Fibroblast of villous mesenchyme (primary cell): ENCODE measurements around the gene NSD1. TPM values are rescaled to one million over a fixed set of nuclear protein-coding genes. Genes with fewer than 3 reads are reported as not detected.

ENCODE experiments used
- DNase-seq: peaks from one replicate; pipeline ENCODE4 v3.0.0-alpha.2; 2010; ENCODE audit warnings: low read depth
- H3K4me3 ChIP-seq: 2 replicates; pipeline ENCODE4 v1.5.1; 2011; ENCODE audit warnings: low read depth, mild to moderate bottlenecking, low read length
- total RNA-seq: library from RNA; depleted of rRNA; stranded (reverse); fragments of >200 nt; gene quantifications from 2 replicates; pipeline ENCODE4 v1.2.3, GENCODE V29; 2012
- TF ChIP-seq, protein P1 (sequence below): IDR thresholded peaks from 2 replicates; pipeline ENCODE4 v1.5.1; 2012; ENCODE audit warnings: low read depth, mild to moderate bottlenecking, low read length; ENCODE audit not compliant: insufficient read depth

Gene NSD1
- total RNA-seq, 1 donor, result 70.0 TPM

- no peak overlapping the region for H3K4me3 ChIP-seq
- DNase-seq, result no peak
- TF ChIP-seq, protein P1, sequence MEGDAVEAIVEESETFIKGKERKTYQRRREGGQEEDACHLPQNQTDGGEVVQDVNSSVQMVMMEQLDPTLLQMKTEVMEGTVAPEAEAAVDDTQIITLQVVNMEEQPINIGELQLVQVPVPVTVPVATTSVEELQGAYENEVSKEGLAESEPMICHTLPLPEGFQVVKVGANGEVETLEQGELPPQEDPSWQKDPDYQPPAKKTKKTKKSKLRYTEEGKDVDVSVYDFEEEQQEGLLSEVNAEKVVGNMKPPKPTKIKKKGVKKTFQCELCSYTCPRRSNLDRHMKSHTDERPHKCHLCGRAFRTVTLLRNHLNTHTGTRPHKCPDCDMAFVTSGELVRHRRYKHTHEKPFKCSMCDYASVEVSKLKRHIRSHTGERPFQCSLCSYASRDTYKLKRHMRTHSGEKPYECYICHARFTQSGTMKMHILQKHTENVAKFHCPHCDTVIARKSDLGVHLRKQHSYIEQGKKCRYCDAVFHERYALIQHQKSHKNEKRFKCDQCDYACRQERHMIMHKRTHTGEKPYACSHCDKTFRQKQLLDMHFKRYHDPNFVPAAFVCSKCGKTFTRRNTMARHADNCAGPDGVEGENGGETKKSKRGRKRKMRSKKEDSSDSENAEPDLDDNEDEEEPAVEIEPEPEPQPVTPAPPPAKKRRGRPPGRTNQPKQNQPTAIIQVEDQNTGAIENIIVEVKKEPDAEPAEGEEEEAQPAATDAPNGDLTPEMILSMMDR, result no peak
Measured at GRCh38 chr5:177319913-177320588, 186.5 kb downstream of the NSD1 start.

DNA sequence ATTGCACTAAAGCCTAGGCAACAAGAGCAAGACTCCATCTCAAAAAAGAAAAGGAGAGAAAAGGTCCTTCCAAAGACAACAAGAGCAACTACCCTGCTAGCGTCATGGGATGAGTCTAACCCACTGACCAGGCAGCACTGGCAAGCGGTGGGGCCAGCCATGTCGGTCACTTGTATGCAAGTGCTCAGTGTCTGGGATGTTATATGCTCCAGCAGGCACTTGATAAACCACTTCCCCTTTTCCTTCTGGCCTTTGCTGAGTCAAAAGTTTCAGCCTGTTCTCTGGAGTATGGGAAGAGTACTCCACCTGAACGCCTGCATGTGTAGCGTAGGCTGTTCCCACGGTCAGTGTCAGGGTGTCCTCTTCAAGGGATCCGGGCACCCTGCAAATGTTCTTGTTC is 187.3 kb downstream of the NSD1 start:
- no peak for DNase-seq
- H3K4me3 ChIP-seq, result no peak overlapping the region
- TF ChIP-seq, protein P1, result no peak

GRCh38 chr5:177325868-177326381 is 192.4 kb downstream of the NSD1 start:
- TF ChIP-seq, protein P1, result no peak
- no peak for DNase-seq
- H3K4me3 ChIP-seq, result no peak overlapping the region

DNA sequence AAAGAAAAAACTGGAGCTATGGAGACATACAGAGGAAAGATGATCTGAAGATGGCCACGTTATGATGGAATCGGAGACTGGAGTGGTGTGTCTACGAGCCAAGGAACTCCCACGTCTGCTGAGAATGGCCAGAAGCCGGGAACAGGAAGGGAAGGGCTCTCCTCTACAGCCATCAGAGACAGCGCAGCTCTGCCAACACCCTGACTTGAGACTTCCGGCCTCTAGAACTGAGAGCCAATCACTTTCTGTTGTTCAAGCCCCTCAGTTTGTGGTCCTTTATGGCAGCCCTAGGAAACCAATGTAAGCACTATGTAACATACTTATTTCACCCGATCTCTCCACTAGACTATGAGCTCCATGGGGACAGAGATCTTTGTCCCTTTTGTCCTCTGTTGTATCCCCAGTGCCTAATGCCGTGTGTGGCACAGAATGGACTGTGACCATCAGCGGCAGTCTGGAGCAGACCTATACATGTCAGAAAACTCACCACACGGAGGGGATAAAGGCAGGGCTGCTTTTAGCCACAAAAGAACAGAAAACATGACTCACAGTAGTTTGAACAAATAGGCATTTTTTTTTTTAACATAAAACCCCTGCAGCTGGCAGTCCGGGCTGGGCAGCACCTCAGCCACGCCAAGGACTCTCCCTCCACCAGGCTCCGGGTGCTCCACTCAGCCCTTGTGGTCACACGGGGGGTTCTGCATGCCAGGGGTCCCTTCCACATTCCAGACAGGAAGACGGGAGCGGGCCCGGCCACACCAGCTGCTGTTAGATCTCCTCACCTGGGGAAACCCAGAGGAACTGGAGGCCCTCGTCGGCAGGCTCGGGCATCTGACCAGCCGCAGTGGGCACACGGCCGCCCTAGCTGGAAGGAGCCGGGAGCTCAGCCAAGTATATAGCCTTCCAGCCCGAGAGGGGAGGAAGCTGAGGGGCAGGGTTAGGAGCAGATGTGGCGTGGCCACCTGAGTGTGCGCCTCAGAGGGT is 194.3 kb downstream of the NSD1 start:
- H3K4me3 ChIP-seq, result no peak overlapping the region
- DNase-seq, result peak; percentile 50

DNA sequence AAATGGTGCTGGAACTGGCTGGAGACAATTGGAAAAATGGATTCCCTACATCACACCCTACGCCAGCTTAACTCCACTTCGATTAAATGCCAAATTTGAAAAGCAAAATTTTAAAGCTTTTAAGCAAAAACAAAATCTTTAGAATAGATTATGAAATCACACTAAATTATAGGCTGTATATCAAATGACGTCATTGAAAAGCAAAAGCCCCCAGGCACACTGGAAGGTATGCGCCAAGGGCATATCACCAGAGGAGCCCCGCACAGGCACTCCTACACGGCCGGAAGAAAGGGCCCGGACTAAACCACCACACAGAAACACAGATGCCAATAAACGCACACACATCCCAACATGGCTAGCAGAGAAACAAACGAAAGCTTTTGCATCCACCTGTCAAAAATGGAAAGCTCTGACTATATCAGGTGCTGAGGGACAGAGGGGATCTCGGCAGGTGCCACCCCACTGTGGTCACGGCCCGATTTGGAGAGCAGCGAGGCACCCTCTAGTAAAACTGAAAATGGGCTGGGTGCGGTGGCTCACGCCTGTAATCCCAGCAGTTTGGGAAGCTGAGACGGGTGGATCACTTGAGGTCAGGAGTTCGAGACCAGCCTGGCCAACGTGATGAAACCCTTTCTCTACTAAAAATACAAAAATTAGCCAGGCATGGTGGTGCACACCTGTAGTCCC is 195.1 kb downstream of the NSD1 start:
- no peak overlapping the region for H3K4me3 ChIP-seq
- no peak for DNase-seq
- TF ChIP-seq, protein P1, result no peak

More for the DNA sequence above, 194.3 kb downstream of the NSD1 start:
- TF ChIP-seq, protein P1, result no peak

DNA sequence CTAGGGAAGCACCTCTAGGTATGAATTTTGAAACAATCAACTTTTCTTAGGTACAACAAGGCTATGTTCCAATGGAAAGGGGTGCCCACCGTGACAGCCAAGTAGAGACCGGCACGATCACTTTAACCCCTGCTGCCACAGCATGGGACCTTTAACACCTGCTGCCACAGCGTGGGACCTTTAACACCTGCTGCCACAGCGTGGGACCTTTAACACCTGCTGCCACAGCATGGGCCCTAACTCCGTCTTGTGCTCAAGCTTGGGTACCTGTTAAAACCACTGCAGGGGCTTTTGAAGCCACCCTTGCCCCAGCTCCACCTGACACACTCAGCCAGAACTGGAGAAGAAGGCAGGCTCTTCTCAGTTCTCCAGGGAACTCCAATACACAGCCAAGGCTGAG is 196.3 kb downstream of the NSD1 start:
- H3K4me3 ChIP-seq, result no peak overlapping the region
- no peak for DNase-seq
- TF ChIP-seq, protein P1, result no peak
